Eye (tissue), 1 donor: ENCODE measurements around the gene MTURN.
"Not testable (repeated sequence)": the region's sequence is repeated elsewhere in the genome, so short reads cannot be mapped to it uniquely, and the experiment has no call there.

Source experiments
- DNase-seq: peaks from one replicate; pipeline ENCODE4 v3.0.0-alpha.2; 2015

MTURN gene

DNA sequence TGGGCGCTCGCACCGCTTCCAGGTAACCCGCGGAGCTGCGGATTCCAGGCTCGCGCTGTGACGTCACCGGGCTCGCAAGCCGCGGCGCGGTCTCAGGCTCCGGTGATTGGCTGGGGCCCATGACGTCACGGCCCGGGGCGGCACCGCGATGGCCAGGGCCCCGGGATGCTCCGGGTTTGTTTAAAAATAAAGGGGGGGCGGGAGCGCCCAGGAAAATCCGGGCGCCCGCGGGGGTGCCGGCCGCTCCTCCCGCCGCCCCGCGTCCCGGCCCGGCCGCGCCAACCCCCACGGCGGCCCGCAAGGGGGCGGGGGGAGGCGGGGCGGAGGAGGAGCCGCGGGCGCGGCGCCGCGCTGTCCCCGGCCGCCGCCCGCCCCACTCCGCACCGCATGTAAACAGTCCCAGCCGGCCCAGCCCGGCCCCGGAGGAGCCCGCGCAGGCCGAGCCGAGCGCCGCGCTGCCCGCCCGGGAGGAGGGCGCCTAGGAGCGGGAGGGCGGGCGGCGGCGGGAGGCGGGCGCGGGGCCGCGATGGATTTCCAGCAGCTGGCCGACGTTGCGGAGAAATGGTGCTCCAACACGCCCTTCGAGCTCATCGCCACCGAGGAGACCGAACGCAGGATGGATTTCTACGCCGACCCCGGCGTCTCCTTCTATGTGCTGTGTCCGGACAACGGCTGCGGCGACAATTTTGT, at the start of gene MTURN:
Gene MTURN (plus strand): TSS at position 376 of the 690 bp plus-strand sequence. CDS start 151 bp downstream, at position 527.
- DNase-seq: peak; percentile 94

DNA sequence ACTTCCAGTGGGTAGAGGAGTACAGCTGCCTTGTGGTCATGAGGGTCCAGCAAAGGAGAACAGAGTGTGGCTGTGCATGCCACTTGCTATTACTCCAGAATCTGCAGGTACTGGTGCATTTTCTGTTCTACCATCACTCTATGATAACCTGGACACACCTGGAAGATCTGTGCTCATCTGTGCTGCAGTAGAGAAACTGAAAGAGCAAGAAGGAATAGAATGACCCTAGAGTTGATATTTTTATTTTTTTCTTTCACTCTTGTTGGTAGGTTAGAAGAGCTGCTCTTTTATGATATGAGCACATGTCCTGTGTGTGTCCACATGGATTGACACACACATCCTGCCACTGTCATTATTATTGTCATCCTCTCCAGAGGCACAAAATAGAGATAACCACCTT, 48.3 kb upstream of the MTURN start:
- no peak for DNase-seq

DNA sequence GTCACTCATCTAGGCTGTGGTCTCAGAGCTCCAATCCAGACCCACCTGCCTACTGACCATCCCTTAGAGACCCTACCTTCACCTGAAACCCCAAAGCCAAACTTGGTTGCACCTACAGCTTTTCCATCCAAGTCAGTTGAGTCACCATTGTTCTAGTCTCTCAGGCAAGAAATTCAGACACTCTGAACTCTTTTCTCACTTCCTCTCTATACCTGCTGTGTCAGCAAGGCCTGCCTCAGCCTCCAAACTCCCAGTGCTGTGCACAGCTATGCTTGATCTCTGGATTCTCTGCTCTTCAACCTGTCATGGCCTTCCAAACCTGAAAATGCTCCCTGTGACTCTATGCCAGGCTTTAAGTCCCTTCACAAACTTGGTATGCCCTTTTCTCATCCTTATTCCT, 47.4 kb upstream of the MTURN start:
- no peak for DNase-seq

DNA sequence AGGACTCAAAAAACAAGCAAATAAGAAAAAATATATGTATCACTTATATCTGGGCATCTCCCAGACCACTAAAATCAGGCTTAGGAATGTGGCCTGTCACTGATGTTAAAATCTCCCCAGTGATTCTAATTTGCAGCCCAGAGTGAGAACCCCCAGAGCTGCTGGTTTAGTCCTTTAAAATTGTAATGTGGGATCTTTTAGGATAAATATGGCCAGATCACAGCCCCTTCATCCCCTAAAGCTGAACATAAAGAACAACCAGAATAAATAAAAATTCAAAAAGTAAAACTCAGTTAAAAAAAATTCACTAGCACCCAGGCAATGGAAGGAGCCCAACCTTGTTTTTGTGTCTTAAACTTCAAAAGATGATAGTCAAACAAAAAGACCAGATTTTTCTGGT, 46.4 kb upstream of the MTURN start:
- no peak for DNase-seq

DNA sequence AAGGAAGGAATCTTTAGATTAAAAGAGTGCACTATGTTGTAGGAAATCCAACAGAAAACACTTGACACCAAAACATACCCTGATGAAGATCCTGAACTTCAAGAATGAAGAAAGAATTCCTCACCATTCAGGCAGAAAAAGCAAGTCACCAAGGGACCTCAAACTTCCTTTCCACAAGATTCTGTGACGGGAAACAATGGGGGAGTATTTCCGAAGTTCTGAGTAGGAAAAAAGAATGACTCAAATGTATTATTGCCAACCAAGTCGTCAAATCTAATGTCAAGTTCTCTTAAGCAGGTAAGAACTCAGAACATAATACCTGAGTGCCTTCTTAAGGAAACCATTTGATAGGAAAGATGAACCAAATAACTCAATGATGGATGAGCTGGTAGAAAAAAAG, 44.7 kb upstream of the MTURN start:
- no peak for DNase-seq

DNA sequence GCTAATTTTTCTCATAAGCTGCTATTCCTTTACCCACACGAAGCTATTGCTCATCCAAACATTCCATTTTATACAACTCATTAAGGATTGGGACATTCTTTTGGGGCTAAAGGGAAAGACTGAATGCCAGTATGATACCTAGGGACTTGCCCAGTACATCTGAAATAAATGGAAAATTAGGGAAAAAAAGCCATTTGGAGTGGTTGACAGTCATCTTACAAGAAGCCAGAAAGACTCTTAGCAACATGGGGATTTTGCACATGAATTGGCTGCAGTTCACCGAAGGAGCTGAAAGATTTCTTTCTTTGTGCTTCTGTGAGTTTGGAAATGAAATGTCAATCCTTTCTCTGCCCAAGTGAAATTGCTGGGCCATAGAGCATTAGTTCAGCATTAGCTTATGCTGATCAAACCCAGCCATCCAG, 43.3 kb upstream of the MTURN start:
- no peak for DNase-seq

DNA sequence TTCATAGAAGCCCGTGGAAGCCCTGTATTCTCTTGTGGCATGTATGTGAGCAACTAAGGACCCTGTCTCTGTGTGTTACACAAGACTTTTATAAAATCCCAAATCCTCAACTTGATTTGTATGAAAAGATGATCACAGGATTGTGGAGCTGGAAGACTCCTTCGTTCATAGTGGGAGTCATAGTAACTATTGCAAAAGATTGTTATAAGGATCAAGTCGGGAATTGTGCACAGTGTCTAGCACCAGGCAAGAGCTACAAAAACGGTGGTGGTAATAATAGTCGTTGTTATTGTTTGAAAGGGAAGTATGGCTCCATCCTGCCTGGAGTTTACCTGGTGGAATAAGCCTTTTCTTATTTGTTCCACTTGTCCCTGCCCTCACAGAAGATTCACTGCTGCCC, 42.8 kb upstream of the MTURN start:
- DNase-seq: no peak

DNA sequence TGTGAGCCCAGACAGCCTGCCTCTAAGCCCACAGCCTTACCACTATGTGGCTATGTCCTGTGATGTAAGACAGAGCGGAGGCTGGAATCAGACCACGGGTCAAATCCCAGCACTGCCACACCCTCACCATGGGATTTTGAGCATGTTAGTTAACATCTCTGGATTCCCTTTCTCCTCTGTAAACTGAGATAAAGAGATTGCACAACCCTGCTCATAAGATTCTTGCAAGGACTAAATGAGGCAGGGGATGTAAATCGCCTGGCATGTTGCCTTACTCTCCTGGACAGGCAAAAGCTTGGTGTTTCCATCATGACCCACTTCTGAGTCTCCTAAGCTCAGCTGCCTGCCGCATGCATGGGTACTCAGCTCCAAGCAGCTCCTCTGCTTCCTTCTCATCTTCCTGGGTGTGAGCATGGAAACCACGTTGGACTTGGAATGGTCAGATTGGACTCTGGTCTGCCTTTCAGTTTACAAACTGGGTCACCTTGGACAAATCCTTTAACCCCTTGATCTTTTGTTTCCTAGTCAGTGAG, 41.3 kb upstream of the MTURN start:
- no peak for DNase-seq

DNA sequence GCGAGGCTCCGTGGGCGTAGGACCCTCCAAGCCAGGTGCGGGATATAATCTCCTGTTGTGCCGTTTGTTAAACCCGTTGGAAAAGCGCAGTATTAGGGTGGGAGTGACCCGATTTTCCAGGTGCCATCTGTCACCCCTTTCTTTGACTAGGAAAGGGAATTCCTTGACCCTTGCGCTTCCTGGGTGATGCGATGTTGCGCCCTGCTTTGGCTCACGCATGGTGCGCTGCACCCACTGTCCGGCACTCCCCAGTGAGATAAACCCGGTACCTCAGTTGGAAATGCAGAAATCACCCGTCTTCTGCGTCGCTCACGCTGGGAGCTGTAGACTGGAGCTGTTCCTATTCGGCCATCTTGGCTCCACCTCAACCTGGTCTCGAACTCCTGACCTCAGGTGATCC, 36.2 kb upstream of the MTURN start:
- not testable (repeated sequence) for DNase-seq

DNA sequence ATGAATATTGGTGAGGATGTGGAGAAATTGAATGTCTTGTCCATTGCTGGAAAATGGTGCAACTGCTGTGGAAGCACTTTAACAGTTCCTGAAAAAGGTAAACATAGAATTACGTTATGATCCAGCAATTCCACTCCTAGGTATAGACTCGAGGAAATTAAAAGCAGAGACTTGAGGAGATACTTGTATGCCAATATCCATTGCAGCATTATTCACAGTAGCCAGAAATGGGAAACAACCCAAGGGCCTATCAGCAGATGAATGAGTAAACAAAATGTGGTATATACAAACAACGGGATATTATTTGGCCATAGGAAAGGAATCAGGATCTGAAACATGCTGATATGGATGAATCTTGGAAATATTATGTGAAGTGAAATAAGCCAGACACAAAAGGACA, 32.5 kb upstream of the MTURN start:
- no peak for DNase-seq

DNA sequence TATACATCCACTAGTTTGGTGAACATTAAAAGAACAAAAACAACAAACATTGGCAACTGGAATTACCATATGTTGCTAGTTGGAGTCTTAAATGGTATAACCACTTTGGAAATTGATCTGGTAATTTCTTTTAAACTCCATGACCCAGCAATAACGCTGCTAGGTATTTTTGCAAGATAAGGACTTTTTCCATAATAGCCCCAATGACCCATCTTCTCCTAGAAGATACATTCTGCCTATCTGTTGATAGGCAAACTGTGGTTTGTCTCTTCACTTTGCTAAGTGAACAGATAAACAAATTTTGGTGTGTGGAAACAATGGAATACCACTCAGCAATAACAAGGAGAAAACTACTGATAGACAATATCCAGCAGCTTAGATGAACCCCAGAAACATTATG, 30.6 kb upstream of the MTURN start:
- no peak for DNase-seq

DNA sequence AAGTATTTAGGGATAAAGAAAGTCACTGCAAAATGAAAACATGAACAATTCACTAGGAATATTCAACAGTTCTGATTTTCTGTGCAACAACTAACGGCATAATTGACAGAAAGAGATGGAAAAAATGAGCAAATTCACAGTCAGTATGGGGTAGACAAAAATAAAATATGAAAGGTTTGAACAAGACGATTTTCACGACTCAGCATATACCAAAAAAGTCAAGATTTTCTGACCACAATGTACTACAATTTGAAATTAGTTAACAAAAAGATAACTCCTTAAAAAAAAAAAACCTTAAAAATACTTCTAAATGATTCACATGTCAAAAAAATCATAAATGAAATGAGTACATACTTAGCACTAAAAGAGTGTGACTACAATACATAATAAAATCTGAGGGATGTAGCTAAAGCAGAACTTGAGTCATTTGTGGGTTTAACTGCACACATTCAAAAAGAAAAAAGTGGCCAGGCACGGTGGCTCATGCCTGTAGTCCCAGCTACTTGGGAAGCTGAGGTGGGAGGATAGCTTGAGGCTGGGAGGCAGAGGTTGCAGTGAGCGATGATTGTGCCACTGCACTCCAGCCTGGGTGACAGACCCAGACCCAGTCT, 22.6 kb upstream of the MTURN start:
- DNase-seq: no peak

DNA sequence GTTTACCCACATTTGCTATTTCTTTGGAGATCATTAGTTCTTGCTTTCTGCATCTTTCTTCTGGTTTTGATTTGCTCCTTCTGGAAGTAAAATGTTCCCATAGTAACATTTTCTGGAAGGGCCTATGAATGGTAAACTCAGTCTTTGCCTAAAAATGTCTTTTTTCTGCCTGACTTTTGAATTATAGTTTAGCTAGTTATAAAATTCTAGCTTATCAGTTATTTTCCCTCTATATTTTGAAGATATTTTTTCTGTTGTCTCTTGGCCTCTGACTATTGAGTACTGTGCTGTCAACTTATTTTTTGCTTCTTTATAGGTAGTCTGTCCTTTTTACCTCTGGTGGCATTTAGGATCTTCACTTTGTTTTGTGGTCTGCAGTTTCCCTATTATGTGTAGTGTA, 21.6 kb upstream of the MTURN start:
- DNase-seq: no peak

DNA sequence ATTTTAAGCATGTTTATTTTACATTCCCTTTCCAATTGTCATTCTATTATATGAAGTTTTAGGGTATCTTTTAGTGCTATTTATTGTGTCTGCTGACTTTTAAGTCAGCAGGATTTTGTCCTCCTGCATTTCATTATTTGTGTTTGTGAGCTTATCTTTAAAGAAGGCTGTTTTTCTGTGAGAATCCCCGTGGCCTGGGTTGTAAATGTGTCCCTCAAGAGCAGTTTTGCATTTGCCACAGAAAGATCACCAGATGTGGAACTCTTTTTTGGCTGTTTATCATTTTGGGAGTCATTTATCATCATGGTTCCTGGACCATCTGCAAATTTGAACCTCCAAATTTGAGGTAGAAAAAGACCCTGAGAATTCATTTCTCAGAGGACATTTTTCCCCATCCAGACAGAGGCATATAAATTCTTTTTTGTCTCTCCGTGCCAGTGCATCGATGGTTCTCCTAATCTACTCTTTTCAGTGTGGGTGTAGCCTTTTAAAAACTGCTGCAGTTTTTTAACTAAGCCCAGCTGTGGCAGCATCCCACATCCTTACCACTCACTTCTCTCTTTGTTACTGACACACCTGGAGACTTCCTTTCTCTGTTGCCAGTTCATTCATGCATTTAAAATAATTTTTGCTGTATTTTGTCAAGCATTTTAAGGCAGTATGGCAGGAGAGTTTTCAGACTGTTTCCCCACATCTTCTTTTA, 20.1 kb upstream of the MTURN start:
- no peak for DNase-seq

DNA sequence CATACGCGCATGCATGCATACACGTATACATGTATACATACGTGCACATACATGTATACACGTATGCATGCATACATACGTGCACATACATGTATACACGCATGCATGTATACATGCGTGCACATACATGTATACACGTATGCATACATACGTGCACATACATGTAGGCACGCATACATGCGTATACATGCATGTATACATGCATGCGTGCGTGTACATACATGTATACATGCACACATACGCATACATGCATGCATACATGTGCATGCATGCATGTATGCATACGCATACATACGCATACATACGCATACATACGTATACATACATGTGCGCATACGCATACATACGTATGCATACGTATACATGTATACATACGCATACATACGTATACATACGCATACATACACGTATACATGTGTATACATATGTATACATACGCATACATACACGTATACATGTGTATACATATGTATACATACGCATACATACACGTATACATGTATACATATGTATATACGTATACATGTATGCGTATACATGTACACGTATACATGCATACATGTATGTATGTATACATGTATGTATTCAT, 19.0 kb upstream of the MTURN start:
- no peak for DNase-seq

DNA sequence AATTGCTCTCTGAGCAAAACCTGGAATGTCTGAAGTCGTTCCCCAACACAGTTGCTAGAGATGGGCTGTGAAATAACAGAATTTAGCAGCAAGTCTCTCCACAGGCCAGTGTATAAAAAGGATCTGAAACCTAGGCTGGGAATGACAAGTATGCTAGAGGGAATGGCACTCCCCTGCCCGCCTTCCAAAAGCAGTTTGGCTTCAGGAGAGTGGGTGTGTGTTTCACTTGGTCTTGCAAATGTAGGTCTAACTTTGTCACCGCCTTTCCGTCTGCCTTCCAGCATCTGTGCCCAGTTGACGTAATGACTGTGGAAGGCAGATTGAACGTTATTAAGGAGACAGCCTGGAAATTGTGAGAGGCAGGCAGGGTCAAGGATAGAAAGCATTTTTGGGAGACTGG, 18.0 kb upstream of the MTURN start:
- DNase-seq: peak; percentile 37

DNA sequence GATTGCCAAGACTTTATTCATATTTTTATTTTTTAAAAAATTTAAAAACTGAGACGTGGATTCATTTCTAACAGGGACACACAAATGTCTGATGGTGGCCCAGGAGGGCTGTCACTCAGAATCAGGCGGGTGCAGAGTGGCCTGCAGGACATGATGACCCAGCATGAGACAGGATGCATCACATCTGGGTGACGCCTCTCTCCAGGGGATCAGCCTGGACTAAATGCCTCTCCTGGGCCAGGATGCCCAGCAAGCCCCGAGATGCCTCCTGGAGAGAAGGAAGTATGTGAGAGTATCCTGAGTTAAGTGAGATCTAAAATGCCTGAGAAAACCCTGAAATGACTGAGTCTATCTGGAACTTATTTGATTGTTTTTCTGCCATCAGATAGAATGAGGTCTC, 16.9 kb upstream of the MTURN start:
- DNase-seq: no peak

DNA sequence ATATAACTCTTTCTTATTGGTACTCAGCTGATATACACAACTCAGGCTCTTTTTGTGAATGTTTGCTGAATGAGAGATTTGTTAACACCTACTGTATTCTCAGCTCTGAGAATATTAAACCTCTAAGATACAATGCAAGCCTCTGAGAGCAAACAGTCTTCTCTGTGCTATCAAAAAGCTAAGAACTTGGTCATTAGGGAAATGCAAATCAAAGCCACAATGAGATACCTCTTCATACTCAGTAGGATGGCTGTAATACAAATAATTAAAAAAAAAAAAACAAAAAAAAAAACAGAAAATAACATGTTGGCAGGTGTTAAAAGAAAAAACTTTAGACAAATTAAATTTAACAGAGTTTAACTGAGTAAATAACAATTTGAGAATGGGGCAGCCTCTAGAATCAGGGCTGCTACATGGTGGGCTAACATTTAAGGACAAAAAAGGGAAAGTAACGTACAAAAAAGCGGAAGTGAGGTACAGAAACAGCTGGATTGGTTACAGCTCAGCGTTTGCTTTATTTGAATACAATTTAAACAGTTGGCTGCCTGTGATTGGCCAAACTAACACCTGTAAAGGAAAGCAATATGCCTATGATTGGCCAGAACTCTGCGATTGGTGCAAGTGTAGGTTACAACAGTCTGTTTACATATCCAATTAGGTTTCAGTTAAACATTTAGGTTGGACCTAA, 14.8 kb upstream of the MTURN start:
- no peak for DNase-seq

DNA sequence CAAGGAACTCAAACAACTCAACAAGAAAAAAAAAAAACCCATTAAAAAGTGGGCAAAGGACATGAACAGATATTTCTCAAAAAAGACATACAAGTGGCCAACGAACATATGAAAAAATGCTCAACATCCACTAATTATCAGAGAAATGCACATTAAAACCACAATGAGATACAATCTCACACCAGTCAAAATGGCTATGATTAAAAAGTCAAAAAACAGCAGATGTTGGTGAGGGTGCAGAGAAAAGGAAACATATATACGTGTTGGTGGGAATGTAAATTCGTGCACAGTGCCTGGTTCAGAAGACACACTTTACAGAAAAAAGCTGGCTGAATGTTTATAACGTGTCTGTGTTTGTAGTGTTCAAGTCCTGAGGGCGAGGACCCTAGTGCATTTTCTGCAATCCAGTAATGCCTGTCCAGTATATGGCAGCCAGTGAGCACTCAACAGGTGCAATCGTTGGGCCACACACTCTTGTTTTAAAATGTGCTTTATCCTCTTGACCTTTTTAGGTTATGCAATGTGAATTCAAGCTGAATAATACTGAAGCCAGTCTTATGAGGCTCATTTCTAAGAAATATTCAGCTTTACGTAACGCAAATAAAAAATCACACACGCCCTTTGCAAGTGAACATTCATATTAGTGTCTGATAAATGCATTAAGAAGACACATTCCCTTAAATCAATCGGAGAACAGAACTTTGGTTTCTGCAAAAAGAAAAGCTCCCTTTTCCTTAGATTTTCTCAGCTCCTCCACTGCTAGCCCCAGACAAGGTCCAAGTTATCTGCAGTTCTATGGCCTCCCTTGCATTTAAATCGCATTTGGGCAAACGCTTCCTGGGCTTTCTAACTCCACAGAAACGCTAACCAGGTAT, 813 bp upstream of the MTURN start:
- no peak for DNase-seq

DNA sequence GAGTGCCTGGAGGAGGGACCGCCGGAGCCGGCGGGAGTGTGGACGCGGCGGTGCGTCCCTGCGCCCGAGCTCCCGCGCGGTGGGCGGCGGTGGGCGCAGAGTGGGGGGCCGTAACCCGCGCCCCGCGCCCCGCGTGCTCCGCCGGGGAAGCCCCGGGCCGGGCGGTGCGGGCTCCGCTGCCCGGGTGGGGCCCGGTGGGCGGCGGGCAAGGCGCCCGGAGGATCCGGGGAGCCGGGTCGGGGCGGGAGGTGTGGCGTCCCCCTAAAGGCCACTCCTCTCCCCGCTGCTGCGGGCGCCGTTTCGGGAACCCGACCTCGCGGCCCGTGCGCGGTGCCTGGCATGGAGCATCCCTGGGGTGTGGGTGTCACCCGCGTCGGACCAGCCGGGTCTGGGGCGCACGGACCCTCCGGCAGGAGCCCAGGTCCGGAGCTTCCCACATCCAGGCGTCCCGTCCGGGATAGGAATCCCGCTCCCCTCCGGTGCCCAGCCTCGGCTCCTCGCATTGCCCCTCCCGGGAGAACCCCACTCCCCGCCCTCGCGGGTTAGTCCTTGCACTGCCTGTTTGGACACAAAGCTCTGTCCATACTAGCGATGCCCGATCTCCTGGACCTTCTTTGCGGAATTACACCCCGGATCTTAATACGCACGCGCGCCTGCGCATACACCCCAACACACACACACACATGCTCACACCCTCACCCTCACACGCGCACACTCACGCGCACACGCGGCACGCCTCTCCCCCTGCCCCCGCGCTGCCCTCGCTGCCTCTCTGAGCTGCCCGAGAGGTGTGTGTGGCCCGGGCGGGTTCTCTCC, 723 bp downstream of the MTURN start:
- DNase-seq: peak; percentile 91

DNA sequence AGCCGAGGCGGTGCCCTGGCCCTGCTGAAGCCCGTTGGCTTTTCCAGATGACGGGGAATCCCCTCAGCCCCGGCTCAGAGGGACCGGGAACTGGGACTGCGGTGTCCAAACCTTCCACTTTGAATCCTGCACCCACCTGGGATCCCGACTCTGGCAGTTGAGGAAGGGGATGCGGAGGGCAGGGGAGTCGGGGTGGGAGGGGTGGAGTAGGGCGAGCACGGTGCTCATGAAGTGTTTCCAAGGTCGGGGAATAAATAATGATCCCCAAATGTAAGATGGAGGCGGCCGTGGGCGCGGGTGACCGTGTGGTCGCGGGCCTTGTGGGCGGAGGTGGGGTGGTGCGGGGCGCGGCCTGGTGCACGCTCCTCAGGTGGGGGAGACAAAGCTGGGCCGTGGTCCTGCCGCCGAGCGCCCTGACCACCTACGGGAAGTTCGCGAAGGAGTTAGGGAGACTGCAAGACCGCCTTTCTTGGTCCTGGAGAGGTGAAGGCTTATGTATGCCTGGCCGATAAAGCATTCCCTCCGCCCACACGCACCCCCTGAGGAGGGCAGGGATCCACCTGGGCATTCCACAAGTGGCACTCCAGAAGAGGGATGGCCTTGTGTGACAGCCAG, 1.4 kb downstream of the MTURN start:
- no peak for DNase-seq
